ENCODE data around the gene TP53I3. TPM values are rescaled to one million over a fixed set of nuclear protein-coding genes. Genes with fewer than 3 reads are reported as not detected.

Gene TP53I3
- total RNA-seq, 2 experiments from 2014 or later: 0.38 to 0.82 TPM

GRCh38 chr2:24117902-24118301 is 33.3 kb upstream of the TP53I3 start:
- TF ChIP-seq CTCF (conservative IDR thresholded peaks at IDR 0.05; ENCODE audit: low read length) (no peak), EZH2phosphoT487 (IDR thresholded peaks at IDR 0.05; ENCODE audit: borderline replicate concordance, low read depth, low read length) (no peak)
- Histone ChIP-seq H3K36me3 (ENCODE audit: insufficient read depth, low read length) (no peaks in the 10 kb centered on the region), H3K79me2 (ENCODE audit: insufficient read depth, low read depth, low read length) (no peaks in the 10 kb centered on the region), H3K9me3 (ENCODE audit: low read length) (no peaks in the 10 kb centered on the region), H2AFZ (ENCODE audit: low read length) (no peak overlapping the region), H3K4me3 (ENCODE audit: low read depth, low read length, poor library complexity, severe bottlenecking) (no peak overlapping the region), H4K20me1 (ENCODE audit: insufficient read depth, low read length) (no peaks in the 10 kb centered on the region), H3K27ac (ENCODE audit: low read depth, low read length, poor library complexity, severe bottlenecking) (no peak overlapping the region), H3K4me1 (ENCODE audit: insufficient read depth, low read length, poor library complexity, severe bottlenecking) (no peaks in the 10 kb centered on the region), H3K4me2 (ENCODE audit: low read length) (no peak overlapping the region), H3K9me2 (ENCODE audit: insufficient read depth, low read length) (no peaks in the 10 kb centered on the region)
- intact Hi-C loops (cut with micrococcal nuclease; ENCODE audit: unreplicated experiment): no loop called here
- CTCF ChIA-PET (ENCODE audit: unreplicated experiment): interaction anchor here (0.5 kb wide), 1 partner anchor 13 kb away, joined by 6 read pairs; no protein-coding TSS in a partner anchor
- BruUV-seq (replicated peaks): no TSS peak
- DNase-seq (ENCODE audit: low spot score): no peak
- POLR2A ChIA-PET: no interaction called here

GRCh38 chr2:24115057-24115456 is 30.4 kb upstream of the TP53I3 start:
- H3K36me3 ChIP-seq (ENCODE audit: insufficient read depth, low read length): no peaks in the 10 kb centered on the region

More at GRCh38 chr2:24115057-24115456, 30.4 kb upstream of the TP53I3 start:
- ChIA-PET POLR2A (no interaction called here), CTCF (ENCODE audit: unreplicated experiment) (no interaction called here)
- H2AFZ ChIP-seq (ENCODE audit: low read length): no peak overlapping the region
- no peaks in the 10 kb centered on the region for H3K4me1 ChIP-seq (ENCODE audit: insufficient read depth, low read length, poor library complexity, severe bottlenecking)
- no peaks in the 10 kb centered on the region for H3K9me2 ChIP-seq (ENCODE audit: insufficient read depth, low read length)
- intact Hi-C loops (cut with micrococcal nuclease; ENCODE audit: unreplicated experiment): no loop called here
- no peak overlapping the region for H3K4me2 ChIP-seq (ENCODE audit: low read length)
- no peaks in the 10 kb centered on the region for H4K20me1 ChIP-seq (ENCODE audit: insufficient read depth, low read length)
- TF ChIP-seq CTCF (conservative IDR thresholded peaks at IDR 0.05; ENCODE audit: low read length) (no peak), EZH2phosphoT487 (IDR thresholded peaks at IDR 0.05; ENCODE audit: borderline replicate concordance, low read depth, low read length) (no peak)
- DNase-seq (ENCODE audit: low spot score): no peak
- no peaks in the 10 kb centered on the region for H3K79me2 ChIP-seq (ENCODE audit: insufficient read depth, low read depth, low read length)
- no peak overlapping the region for H3K4me3 ChIP-seq (ENCODE audit: low read depth, low read length, poor library complexity, severe bottlenecking)
- no TSS peak for BruUV-seq (replicated peaks)
- H3K9me3 ChIP-seq (ENCODE audit: low read length): no peaks in the 10 kb centered on the region
- no peak overlapping the region for H3K27ac ChIP-seq (ENCODE audit: low read depth, low read length, poor library complexity, severe bottlenecking)
